Measurements from ENCODE around the gene AJAP1.

DNA sequence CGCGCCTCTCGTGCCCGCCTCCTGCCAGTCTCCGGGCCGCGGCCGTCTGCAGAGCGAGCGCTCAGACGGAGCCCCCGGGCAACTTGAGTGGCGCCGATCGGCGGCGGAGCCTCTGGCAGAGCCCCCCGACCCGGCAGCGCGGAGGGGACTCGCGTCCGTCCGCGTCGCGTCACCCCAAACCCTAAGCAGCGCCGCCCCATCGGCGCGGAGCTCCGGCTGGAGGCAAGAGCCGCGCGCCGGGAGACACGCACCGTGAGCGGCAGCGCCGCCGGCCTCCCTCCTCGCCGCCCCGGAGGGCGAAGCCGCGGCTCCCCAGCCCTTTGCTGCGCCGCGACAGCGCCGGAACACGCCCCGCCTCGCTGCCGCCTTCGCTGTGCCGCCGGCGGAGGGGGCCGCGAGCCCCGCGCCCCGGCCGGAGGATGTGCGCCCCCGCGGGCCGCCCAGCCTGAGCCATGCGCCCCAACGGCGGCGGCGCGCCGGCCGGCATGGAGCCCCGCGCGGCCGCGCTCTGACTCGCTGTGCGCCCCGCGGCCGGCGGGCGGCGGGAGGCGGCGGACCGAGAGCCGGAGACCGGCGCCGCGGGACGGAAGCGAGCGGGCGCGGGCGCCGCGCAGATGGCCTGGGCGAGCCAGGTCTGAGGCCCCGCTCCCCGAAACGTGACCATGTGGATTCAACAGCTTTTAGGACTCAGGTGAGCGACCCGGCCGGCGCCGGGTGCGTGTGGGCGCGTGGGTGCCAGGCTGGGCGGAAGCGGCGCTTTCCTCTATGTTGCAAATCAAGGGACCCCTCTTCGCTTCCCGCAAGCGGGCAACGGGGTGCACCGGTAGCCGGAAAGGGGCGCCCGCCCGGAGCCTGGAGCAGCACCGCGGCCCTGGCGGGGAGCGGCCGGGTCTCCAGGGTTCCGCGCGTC lies 610 bp downstream of the AJAP1 start:
- TF ChIP-seq EGR1 (IDR thresholded peaks at IDR 0.05) (no peak), RAD21 (IDR thresholded peaks at IDR 0.05; ENCODE audit: low read depth) (no peak), TCF12 (IDR thresholded peaks at IDR 0.05; ENCODE audit: low read depth) (no peak), YY1 (IDR thresholded peaks at IDR 0.05; ENCODE audit: low read depth) (no peak), TAF1 (IDR thresholded peaks at IDR 0.05; ENCODE audit: low read depth) (no peak)
- TF ChIP-seq, protein P1, sequence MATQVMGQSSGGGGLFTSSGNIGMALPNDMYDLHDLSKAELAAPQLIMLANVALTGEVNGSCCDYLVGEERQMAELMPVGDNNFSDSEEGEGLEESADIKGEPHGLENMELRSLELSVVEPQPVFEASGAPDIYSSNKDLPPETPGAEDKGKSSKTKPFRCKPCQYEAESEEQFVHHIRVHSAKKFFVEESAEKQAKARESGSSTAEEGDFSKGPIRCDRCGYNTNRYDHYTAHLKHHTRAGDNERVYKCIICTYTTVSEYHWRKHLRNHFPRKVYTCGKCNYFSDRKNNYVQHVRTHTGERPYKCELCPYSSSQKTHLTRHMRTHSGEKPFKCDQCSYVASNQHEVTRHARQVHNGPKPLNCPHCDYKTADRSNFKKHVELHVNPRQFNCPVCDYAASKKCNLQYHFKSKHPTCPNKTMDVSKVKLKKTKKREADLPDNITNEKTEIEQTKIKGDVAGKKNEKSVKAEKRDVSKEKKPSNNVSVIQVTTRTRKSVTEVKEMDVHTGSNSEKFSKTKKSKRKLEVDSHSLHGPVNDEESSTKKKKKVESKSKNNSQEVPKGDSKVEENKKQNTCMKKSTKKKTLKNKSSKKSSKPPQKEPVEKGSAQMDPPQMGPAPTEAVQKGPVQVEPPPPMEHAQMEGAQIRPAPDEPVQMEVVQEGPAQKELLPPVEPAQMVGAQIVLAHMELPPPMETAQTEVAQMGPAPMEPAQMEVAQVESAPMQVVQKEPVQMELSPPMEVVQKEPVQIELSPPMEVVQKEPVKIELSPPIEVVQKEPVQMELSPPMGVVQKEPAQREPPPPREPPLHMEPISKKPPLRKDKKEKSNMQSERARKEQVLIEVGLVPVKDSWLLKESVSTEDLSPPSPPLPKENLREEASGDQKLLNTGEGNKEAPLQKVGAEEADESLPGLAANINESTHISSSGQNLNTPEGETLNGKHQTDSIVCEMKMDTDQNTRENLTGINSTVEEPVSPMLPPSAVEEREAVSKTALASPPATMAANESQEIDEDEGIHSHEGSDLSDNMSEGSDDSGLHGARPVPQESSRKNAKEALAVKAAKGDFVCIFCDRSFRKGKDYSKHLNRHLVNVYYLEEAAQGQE (IDR thresholded peaks at IDR 0.05; ENCODE audit: low read depth): no peak
- TF ChIP-seq, protein P2, sequence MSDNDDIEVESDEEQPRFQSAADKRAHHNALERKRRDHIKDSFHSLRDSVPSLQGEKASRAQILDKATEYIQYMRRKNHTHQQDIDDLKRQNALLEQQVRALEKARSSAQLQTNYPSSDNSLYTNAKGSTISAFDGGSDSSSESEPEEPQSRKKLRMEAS (IDR thresholded peaks at IDR 0.05): no peak

All from Ishikawa (cell line).